HEK293 (cell line): Measurements from ENCODE around the gene CLDN7.

Source experiments
- CTCF ChIA-PET: fragments of 350-600 bp; formaldehyde crosslinking; extraction: SDS; loops from one replicate; lab custom pipeline; 2021; ENCODE audit warnings: antibody characterized with exemption; lab: Yijun Ruan, JAX
- POLR2A ChIA-PET: fragments of 300-600 bp; formaldehyde crosslinking; extraction: SDS; loops from one replicate; lab custom pipeline; 2020; ENCODE audit warnings: antibody characterized with exemption, inconsistent platforms; lab: Yijun Ruan, JAX
- H3K27ac ChIP-seq: fragments of 200-500 bp; sonication (Bioruptor generic); 2 replicates; pipeline ENCODE4 v1.5.1; 2014; ENCODE audit warnings: low read depth, low read length, control low read depth, inconsistent platforms; ENCODE audit errors: extremely low read depth
- H3K36me3 ChIP-seq, 2 experiments: fragments of 200-500 bp in 1 of 2; sonication (Bioruptor generic) in 1 of 2; 1 replicate in 1 of 2; 2 replicates in 1 of 2; pipeline ENCODE4 v1.5.1; 2014 to 2017; ENCODE audit warnings: inconsistent platforms in 2 of 2, low read length in 2 of 2; ENCODE audit not compliant: control insufficient read depth in 2 of 2, insufficient read depth in 1 of 2
- H3K4me1 ChIP-seq: fragments of 200-500 bp; sonication (Bioruptor generic); 2 replicates; pipeline ENCODE4 v1.5.1; 2014; ENCODE audit warnings: mild to moderate bottlenecking, low read length, inconsistent platforms; ENCODE audit not compliant: control insufficient read depth, insufficient read depth
- H3K4me3 ChIP-seq: 2 replicates; pipeline ENCODE4 v1.5.1; 2011; ENCODE audit warnings: low read depth, mild to moderate bottlenecking, control low read depth, low read length, moderate library complexity
- H3K9me3 ChIP-seq: fragments of 200-500 bp; sonication (Bioruptor generic); 2 replicates; pipeline ENCODE4 v1.5.1; 2014; ENCODE audit warnings: low read depth, low read length, inconsistent platforms; ENCODE audit not compliant: control insufficient read depth, insufficient read depth
- BCL11A ChIP-seq: fragments of 450-650 bp; formaldehyde crosslinking; IDR thresholded peaks from 2 replicates; pipeline ENCODE4 v1.5.1; 2016; ENCODE audit warnings: low read depth, missing biosample characterization, missing genetic modification characterization
- FEZF1 ChIP-seq: fragments of 450-650 bp; formaldehyde crosslinking; IDR thresholded peaks from 2 replicates; pipeline ENCODE4 v1.5.1; 2016; ENCODE audit warnings: missing biosample characterization, missing genetic modification characterization
- IKZF3 ChIP-seq: fragments of 450-650 bp; IDR thresholded peaks from 2 replicates; pipeline ENCODE4 v1.5.0; 2018; ENCODE audit warnings: missing biosample characterization, mild to moderate bottlenecking, missing genetic modification characterization, moderate library complexity
- MEIS1 ChIP-seq: sonication (generic); formaldehyde crosslinking; IDR thresholded peaks from 2 replicates; pipeline ENCODE4 v1.8.1; 2022; ENCODE audit warnings: missing genetic modification reagents, mild to moderate bottlenecking, borderline replicate concordance
- PRDM1 ChIP-seq: fragments of 450-650 bp; formaldehyde crosslinking; IDR thresholded peaks from 2 replicates; pipeline ENCODE4; 2016; ENCODE audit warnings: missing biosample characterization, missing genetic modification characterization
- SCRT1 ChIP-seq: fragments of 450-650 bp; formaldehyde crosslinking; IDR thresholded peaks from 2 replicates; pipeline ENCODE4 v1.5.1; 2016; ENCODE audit warnings: missing biosample characterization, missing genetic modification characterization, borderline replicate concordance
- SP7 ChIP-seq: fragments of 450-650 bp; formaldehyde crosslinking; IDR thresholded peaks from 2 replicates; pipeline ENCODE4 v1.5.1; 2016; ENCODE audit warnings: missing biosample characterization, missing genetic modification characterization
- YY2 ChIP-seq: fragments of 450-650 bp; formaldehyde crosslinking; IDR thresholded peaks from 2 replicates; pipeline ENCODE4 v1.5.1; 2016; ENCODE audit warnings: missing biosample characterization, missing genetic modification characterization
- ZBTB20 ChIP-seq: fragments of 450-650 bp; formaldehyde crosslinking; IDR thresholded peaks from 2 replicates; pipeline ENCODE4 v1.5.1; 2016; ENCODE audit warnings: missing biosample characterization, missing genetic modification characterization
- ZBTB48 ChIP-seq: fragments of 450-650 bp; formaldehyde crosslinking; IDR thresholded peaks from 2 replicates; pipeline ENCODE4 v1.5.1; 2016; ENCODE audit warnings: missing biosample characterization, missing genetic modification characterization
- ZBTB7A ChIP-seq: fragments of 450-650 bp; formaldehyde crosslinking; IDR thresholded peaks from 2 replicates; pipeline ENCODE4 v1.5.1; 2016; ENCODE audit warnings: low read depth, missing biosample characterization, missing genetic modification characterization
- ZFP3 ChIP-seq: fragments of 450-650 bp; formaldehyde crosslinking; IDR thresholded peaks from 2 replicates; pipeline ENCODE4 v1.5.1; 2016; ENCODE audit warnings: low read depth, missing biosample characterization, missing genetic modification characterization
- ZFP37 ChIP-seq: fragments of 450-650 bp; formaldehyde crosslinking; IDR thresholded peaks from 2 replicates; pipeline ENCODE4 v1.5.1; 2016; ENCODE audit warnings: missing biosample characterization, missing genetic modification characterization
- ZFP69B ChIP-seq: fragments of 450-650 bp; formaldehyde crosslinking; IDR thresholded peaks from 2 replicates; pipeline ENCODE4 v1.5.1; 2016; ENCODE audit warnings: missing biosample characterization, missing genetic modification characterization
- ZNF133 ChIP-seq: fragments of 450-650 bp; formaldehyde crosslinking; IDR thresholded peaks from 2 replicates; pipeline ENCODE4 v1.5.1; 2016; ENCODE audit warnings: missing biosample characterization, missing genetic modification characterization
- ZNF146 ChIP-seq: fragments of 450-650 bp; formaldehyde crosslinking; IDR thresholded peaks from 2 replicates; pipeline ENCODE4 v1.5.1; 2016; ENCODE audit warnings: missing biosample characterization, missing genetic modification characterization
- ZNF19 ChIP-seq: fragments of 450-650 bp; formaldehyde crosslinking; IDR thresholded peaks from 2 replicates; pipeline ENCODE4; 2016; ENCODE audit warnings: missing biosample characterization, missing genetic modification characterization, low read depth
- ZNF248 ChIP-seq: fragments of 450-650 bp; formaldehyde crosslinking; IDR thresholded peaks from 2 replicates; pipeline ENCODE4 v1.5.1; 2017; ENCODE audit warnings: missing biosample characterization, missing genetic modification characterization
- ZNF302 ChIP-seq: fragments of 450-650 bp; formaldehyde crosslinking; IDR thresholded peaks from 2 replicates; pipeline ENCODE4 v1.5.1; 2016; ENCODE audit warnings: missing biosample characterization, missing genetic modification characterization, low read depth
- ZNF341 ChIP-seq: fragments of 450-650 bp; formaldehyde crosslinking; IDR thresholded peaks from 2 replicates; pipeline ENCODE4; 2016; ENCODE audit warnings: low read depth, missing biosample characterization, missing genetic modification characterization
- ZNF394 ChIP-seq: fragments of 450-650 bp; formaldehyde crosslinking; IDR thresholded peaks from 2 replicates; pipeline ENCODE4 v1.5.1; 2016; ENCODE audit warnings: missing biosample characterization, missing genetic modification characterization, mild to moderate bottlenecking, moderate library complexity, borderline replicate concordance
- ZNF416 ChIP-seq: fragments of 450-650 bp; formaldehyde crosslinking; IDR thresholded peaks from 2 replicates; pipeline ENCODE4 v1.5.1; 2016; ENCODE audit warnings: missing biosample characterization, missing genetic modification characterization
- ZNF555 ChIP-seq: fragments of 450-650 bp; formaldehyde crosslinking; conservative IDR thresholded peaks from 2 replicates; pipeline ENCODE4 v1.5.1; 2017; ENCODE audit warnings: missing biosample characterization, mild to moderate bottlenecking, missing genetic modification characterization, inconsistent platforms
- ZNF558 ChIP-seq: fragments of 450-650 bp; formaldehyde crosslinking; IDR thresholded peaks from 2 replicates; pipeline ENCODE4 v1.5.1; 2016; ENCODE audit warnings: missing biosample characterization, missing genetic modification characterization
- ZNF560 ChIP-seq: fragments of 450-650 bp; formaldehyde crosslinking; IDR thresholded peaks from 2 replicates; pipeline ENCODE4 v1.5.1; 2017; ENCODE audit warnings: missing biosample characterization, missing genetic modification characterization, borderline replicate concordance
- ZNF596 ChIP-seq: fragments of 450-650 bp; IDR thresholded peaks from 2 replicates; pipeline ENCODE4 v1.5.0; 2018; ENCODE audit warnings: missing biosample characterization, mild to moderate bottlenecking, missing genetic modification characterization, moderate library complexity
- ZNF623 ChIP-seq: fragments of 450-650 bp; formaldehyde crosslinking; IDR thresholded peaks from 2 replicates; pipeline ENCODE4 v1.5.1; 2016; ENCODE audit warnings: missing biosample characterization, missing genetic modification characterization
- ZNF654 ChIP-seq: fragments of 450-650 bp; formaldehyde crosslinking; IDR thresholded peaks from 2 replicates; pipeline ENCODE4 v1.5.1; 2016; ENCODE audit warnings: low read depth, missing biosample characterization, missing genetic modification characterization
- ZNF701 ChIP-seq: fragments of 450-650 bp; formaldehyde crosslinking; IDR thresholded peaks from 2 replicates; pipeline ENCODE4 v1.5.1; 2016; ENCODE audit warnings: missing biosample characterization, missing genetic modification characterization
- ZNF768 ChIP-seq: fragments of 450-650 bp; formaldehyde crosslinking; IDR thresholded peaks from 2 replicates; pipeline ENCODE4 v1.5.1; 2018; ENCODE audit warnings: missing biosample characterization, mild to moderate bottlenecking, missing genetic modification characterization
- ZNF837 ChIP-seq: fragments of 450-650 bp; formaldehyde crosslinking; IDR thresholded peaks from 2 replicates; pipeline ENCODE4 v1.5.1; 2016; ENCODE audit warnings: missing biosample characterization, missing genetic modification characterization
- TF ChIP-seq, protein P1 (sequence below): IDR thresholded peaks from 2 replicates; pipeline ENCODE4 v1.6.1; 2011; ENCODE audit warnings: mild to moderate bottlenecking, low read depth, low read length, borderline replicate concordance
- TF ChIP-seq, protein P2 (sequence below): fragments of 450-650 bp; formaldehyde crosslinking; IDR thresholded peaks from 2 replicates; pipeline ENCODE4 v1.5.1; 2016; ENCODE audit warnings: missing biosample characterization, missing genetic modification characterization, borderline replicate concordance
- TF ChIP-seq, protein P3 (sequence below): fragments of 450-650 bp; formaldehyde crosslinking; IDR thresholded peaks from 2 replicates; pipeline ENCODE4 v1.5.1; 2017; ENCODE audit warnings: missing biosample characterization, missing genetic modification characterization
- TF ChIP-seq, protein P4 (sequence below): sonication (generic); formaldehyde crosslinking; IDR thresholded peaks from 2 replicates; pipeline ENCODE4 v1.8.1; 2022; ENCODE audit warnings: mild to moderate bottlenecking, moderate library complexity, missing genetic modification reagents

The CLDN7 gene

DNA sequence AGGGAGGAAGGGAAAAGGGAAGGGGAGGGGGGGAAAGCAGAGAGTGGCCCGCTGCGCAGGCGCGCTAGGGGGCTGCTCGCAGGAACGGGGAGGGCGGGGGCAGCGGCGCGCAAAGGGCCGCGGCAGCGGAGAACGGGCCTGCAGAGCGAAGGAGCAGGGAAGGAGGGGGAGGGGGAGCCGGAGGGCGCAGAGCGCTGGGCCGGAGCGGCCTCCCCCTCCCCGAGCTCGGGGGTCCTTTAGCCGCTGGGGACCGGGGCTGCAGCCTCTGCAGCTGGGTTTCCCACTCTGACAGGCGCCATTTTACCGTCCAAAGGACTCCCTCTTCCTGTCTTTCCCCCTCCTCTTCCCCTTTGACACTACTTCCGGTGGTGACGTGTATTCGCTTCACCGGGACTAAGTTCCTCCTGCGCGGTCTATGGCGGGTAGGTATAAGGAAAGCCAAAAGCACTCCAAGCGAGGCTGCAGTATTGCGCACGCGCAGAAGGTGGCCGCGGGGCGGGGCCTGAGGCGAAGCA lies 10.6 kb downstream of the CLDN7 start, which contains the start of gene CTDNEP1:
CTDNEP1 (minus strand) TSS at position 74 of the 515 bp plus-strand sequence. CDS start 438 bp downstream, outside the sequence.
- H3K4me1 ChIP-seq: peaks cover 13% of the 10 kb centered on the region; the same call in 1 of the 2 replicates
- ChIA-PET POLR2A (interaction anchor here (0.6 to 2.0 kb wide), 7 partner anchors 11 to 78 kb away, joined by 3 to 33 read pairs (median 4); partner anchors contain the start of genes ACADVL, DLG4, DVL2 and GABARAP), CTCF (interaction anchor here (0.6 to 1.6 kb wide), 4 partner anchors 30 to 843 kb away, joined by 3 to 6 read pairs (median 4); partner anchors contain the start of gene SLC2A4)
- no peaks in the 10 kb centered on the region for H3K9me3 ChIP-seq
- peaks cover 35 to 51% of the 10 kb centered on the region in 2 experiments for H3K36me3 ChIP-seq
- H3K4me3 ChIP-seq: peak within 1 kb of the TSS; percentile 91
- H3K27ac ChIP-seq: peak within 1 kb of the TSS; percentile 92
- no peak for TF ChIP-seq ZNF555 (tag by site-specific recombination)
- TF ChIP-seq ZNF394 (tag by site-specific recombination): no peak
- TF ChIP-seq ZBTB48: no peak
- TF ChIP-seq, protein P1, sequence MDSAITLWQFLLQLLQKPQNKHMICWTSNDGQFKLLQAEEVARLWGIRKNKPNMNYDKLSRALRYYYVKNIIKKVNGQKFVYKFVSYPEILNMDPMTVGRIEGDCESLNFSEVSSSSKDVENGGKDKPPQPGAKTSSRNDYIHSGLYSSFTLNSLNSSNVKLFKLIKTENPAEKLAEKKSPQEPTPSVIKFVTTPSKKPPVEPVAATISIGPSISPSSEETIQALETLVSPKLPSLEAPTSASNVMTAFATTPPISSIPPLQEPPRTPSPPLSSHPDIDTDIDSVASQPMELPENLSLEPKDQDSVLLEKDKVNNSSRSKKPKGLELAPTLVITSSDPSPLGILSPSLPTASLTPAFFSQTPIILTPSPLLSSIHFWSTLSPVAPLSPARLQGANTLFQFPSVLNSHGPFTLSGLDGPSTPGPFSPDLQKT: no peak
- TF ChIP-seq, protein P2, sequence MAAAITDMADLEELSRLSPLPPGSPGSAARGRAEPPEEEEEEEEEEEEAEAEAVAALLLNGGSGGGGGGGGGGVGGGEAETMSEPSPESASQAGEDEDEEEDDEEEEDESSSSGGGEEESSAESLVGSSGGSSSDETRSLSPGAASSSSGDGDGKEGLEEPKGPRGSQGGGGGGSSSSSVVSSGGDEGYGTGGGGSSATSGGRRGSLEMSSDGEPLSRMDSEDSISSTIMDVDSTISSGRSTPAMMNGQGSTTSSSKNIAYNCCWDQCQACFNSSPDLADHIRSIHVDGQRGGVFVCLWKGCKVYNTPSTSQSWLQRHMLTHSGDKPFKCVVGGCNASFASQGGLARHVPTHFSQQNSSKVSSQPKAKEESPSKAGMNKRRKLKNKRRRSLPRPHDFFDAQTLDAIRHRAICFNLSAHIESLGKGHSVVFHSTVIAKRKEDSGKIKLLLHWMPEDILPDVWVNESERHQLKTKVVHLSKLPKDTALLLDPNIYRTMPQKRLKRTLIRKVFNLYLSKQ (tag by site-specific recombination): no peak
- TF ChIP-seq SP7: no peak
- TF ChIP-seq ZNF302 (tag by site-specific recombination): no peak
- no peak for TF ChIP-seq ZNF146 (tag by site-specific recombination)
- no peak for TF ChIP-seq ZNF341 (tag by site-specific recombination)
- no peak for TF ChIP-seq ZFP3 (tag by site-specific recombination)
- TF ChIP-seq, protein P3, sequence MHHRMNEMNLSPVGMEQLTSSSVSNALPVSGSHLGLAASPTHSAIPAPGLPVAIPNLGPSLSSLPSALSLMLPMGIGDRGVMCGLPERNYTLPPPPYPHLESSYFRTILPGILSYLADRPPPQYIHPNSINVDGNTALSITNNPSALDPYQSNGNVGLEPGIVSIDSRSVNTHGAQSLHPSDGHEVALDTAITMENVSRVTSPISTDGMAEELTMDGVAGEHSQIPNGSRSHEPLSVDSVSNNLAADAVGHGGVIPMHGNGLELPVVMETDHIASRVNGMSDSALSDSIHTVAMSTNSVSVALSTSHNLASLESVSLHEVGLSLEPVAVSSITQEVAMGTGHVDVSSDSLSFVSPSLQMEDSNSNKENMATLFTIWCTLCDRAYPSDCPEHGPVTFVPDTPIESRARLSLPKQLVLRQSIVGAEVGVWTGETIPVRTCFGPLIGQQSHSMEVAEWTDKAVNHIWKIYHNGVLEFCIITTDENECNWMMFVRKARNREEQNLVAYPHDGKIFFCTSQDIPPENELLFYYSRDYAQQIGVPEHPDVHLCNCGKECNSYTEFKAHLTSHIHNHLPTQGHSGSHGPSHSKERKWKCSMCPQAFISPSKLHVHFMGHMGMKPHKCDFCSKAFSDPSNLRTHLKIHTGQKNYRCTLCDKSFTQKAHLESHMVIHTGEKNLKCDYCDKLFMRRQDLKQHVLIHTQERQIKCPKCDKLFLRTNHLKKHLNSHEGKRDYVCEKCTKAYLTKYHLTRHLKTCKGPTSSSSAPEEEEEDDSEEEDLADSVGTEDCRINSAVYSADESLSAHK (tag by site-specific recombination): no peak
- TF ChIP-seq IKZF3 (tag by site-specific recombination): no peak; the same call in 1 of the 2 replicates
- TF ChIP-seq ZNF768 (tag by site-specific recombination): no peak
- peak; percentile 96 for TF ChIP-seq YY2 (tag by site-specific recombination)
- TF ChIP-seq ZNF248 (tag by site-specific recombination): no peak
- TF ChIP-seq ZNF416 (tag by site-specific recombination): no peak
- TF ChIP-seq MEIS1: no peak
- TF ChIP-seq ZNF596 (tag by site-specific recombination): no peak
- peak; percentile 81 for TF ChIP-seq ZBTB7A (tag by site-specific recombination)
- no peak for TF ChIP-seq PRDM1 (tag by site-specific recombination)
- no peak for TF ChIP-seq ZNF133 (tag by site-specific recombination)
- TF ChIP-seq ZNF654 (tag by site-specific recombination): no peak
- TF ChIP-seq FEZF1 (tag by site-specific recombination): no peak
- TF ChIP-seq ZNF837 (tag by site-specific recombination): no peak
- no peak for TF ChIP-seq ZNF19 (tag by site-specific recombination)
- no peak for TF ChIP-seq ZNF560 (tag by site-specific recombination)
- TF ChIP-seq SCRT1 (tag by site-specific recombination): no peak
- TF ChIP-seq, protein P4, sequence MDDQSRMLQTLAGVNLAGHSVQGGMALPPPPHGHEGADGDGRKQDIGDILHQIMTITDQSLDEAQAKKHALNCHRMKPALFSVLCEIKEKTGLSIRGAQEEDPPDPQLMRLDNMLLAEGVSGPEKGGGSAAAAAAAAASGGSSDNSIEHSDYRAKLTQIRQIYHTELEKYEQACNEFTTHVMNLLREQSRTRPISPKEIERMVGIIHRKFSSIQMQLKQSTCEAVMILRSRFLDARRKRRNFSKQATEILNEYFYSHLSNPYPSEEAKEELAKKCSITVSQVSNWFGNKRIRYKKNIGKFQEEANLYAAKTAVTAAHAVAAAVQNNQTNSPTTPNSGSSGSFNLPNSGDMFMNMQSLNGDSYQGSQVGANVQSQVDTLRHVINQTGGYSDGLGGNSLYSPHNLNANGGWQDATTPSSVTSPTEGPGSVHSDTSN (CRISPR knock-in tag): no peak
- TF ChIP-seq ZFP37: no peak
- TF ChIP-seq ZBTB20 (tag by site-specific recombination): no peak
- no peak for TF ChIP-seq ZNF701 (tag by site-specific recombination)
- TF ChIP-seq BCL11A (tag by site-specific recombination): no peak
- TF ChIP-seq ZNF623 (tag by site-specific recombination): no peak
- TF ChIP-seq ZNF558 (tag by site-specific recombination): no peak
- TF ChIP-seq ZFP69B: no peak
